ENCODE data around the gene CUBN. TPM values are rescaled to one million over a fixed set of nuclear protein-coding genes. Genes with fewer than 3 reads are reported as not detected.
"Not testable (repeated sequence)": the region's sequence is repeated elsewhere in the genome, so short reads cannot be mapped to it uniquely, and the experiment has no call there.

CUBN gene
- total and polyA plus RNA-seq, 7 donors, result 0.25 to 2.4 (median 1.1) TPM; not detected in 2

- no peak for DNase-seq
- H3K36me3 ChIP-seq, result no peaks in the 10 kb centered on the region
- peak overlapping the region in 3 of 4 donors; percentile 59 to 62 (median 62) for H3K27ac ChIP-seq
- intact Hi-C loops (cut with DNase I), result no loop called here
- no peaks in the 10 kb centered on the region for H3K27me3 ChIP-seq
- H3K4me3 ChIP-seq, result no peak overlapping the region
- peaks cover 0 to 9% (median 0%) of the 10 kb centered on the region in 4 donors for H3K4me1 ChIP-seq
- no peaks in the 10 kb centered on the region for H3K9me3 ChIP-seq
- TF ChIP-seq POLR2A (IDR thresholded peaks at IDR 0.05) (no peak), POLR2AphosphoS5 (IDR thresholded peaks at IDR 0.05) (no peak), EP300 (IDR thresholded peaks at IDR 0.05) (no peak)
- TF ChIP-seq, protein P1, sequence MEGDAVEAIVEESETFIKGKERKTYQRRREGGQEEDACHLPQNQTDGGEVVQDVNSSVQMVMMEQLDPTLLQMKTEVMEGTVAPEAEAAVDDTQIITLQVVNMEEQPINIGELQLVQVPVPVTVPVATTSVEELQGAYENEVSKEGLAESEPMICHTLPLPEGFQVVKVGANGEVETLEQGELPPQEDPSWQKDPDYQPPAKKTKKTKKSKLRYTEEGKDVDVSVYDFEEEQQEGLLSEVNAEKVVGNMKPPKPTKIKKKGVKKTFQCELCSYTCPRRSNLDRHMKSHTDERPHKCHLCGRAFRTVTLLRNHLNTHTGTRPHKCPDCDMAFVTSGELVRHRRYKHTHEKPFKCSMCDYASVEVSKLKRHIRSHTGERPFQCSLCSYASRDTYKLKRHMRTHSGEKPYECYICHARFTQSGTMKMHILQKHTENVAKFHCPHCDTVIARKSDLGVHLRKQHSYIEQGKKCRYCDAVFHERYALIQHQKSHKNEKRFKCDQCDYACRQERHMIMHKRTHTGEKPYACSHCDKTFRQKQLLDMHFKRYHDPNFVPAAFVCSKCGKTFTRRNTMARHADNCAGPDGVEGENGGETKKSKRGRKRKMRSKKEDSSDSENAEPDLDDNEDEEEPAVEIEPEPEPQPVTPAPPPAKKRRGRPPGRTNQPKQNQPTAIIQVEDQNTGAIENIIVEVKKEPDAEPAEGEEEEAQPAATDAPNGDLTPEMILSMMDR (IDR thresholded peaks at IDR 0.05), result no peak
- WGBS, 2 donors, result 77 to 82% methylated on average over 6 of the region's 6 CpGs
Measured at GRCh38 chr10:17022466-17022825, 107.2 kb downstream of the CUBN start.

GRCh38 chr10:17021656-17022465, 107.8 kb downstream of the CUBN start:
- intact Hi-C loops (cut with DNase I), result no loop called here
- H3K27ac ChIP-seq, result peak overlapping the region in 2 of 4 donors; percentile 59 to 62
- no peak for DNase-seq
- H3K4me3 ChIP-seq, result no peak overlapping the region
- H3K4me1 ChIP-seq, result peaks cover 0 to 9% (median 0%) of the 10 kb centered on the region in 4 donors
- no peaks in the 10 kb centered on the region for H3K36me3 ChIP-seq
- WGBS, 2 donors, result 87 to 90% methylated on average over 10 of the region's 10 CpGs
- TF ChIP-seq POLR2AphosphoS5 (IDR thresholded peaks at IDR 0.05) (no peak), POLR2A (IDR thresholded peaks at IDR 0.05) (no peak), EP300 (IDR thresholded peaks at IDR 0.05) (no peak)
- TF ChIP-seq, protein P1 (IDR thresholded peaks at IDR 0.05), result no peak
- no peaks in the 10 kb centered on the region for H3K9me3 ChIP-seq
- no peaks in the 10 kb centered on the region for H3K27me3 ChIP-seq

DNA sequence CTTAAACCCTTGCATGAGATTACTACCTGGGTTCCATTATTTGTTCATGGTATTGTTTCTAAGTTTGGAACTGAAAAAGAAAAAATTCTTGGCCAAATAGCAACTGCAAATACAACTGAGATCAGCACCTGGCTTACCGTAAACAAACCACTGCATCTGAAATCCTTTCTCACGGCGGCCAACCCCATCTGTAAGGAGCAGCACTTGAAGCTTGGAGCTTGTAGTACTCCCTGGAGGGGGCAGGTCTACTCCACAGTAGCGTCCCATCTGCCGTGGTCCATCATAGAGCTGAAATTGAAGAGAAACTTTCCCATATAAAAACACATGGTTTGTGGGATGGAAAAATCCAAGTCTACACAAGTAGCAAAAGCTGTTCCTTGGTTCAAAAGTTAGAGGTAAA, 109.9 kb downstream of the CUBN start:
- no peaks in the 10 kb centered on the region for H3K27me3 ChIP-seq
- WGBS, 2 donors, result 85 to 91% methylated on average over 5 of the region's 5 CpGs
- intact Hi-C loops (cut with DNase I), result no loop called here
- H3K36me3 ChIP-seq, result no peaks in the 10 kb centered on the region
- DNase-seq, result no peak
- H3K4me1 ChIP-seq, result peaks cover 0 to 9% (median 0%) of the 10 kb centered on the region in 4 donors
- H3K27ac ChIP-seq, result no peak overlapping the region
- TF ChIP-seq, protein P1 (IDR thresholded peaks at IDR 0.05), result no peak
- no peak for TF ChIP-seq POLR2A (IDR thresholded peaks at IDR 0.05)
- no peak for TF ChIP-seq EP300 (IDR thresholded peaks at IDR 0.05)
- TF ChIP-seq POLR2AphosphoS5 (IDR thresholded peaks at IDR 0.05), result no peak
- no peaks in the 10 kb centered on the region for H3K9me3 ChIP-seq
- H3K4me3 ChIP-seq, result no peak overlapping the region

DNA sequence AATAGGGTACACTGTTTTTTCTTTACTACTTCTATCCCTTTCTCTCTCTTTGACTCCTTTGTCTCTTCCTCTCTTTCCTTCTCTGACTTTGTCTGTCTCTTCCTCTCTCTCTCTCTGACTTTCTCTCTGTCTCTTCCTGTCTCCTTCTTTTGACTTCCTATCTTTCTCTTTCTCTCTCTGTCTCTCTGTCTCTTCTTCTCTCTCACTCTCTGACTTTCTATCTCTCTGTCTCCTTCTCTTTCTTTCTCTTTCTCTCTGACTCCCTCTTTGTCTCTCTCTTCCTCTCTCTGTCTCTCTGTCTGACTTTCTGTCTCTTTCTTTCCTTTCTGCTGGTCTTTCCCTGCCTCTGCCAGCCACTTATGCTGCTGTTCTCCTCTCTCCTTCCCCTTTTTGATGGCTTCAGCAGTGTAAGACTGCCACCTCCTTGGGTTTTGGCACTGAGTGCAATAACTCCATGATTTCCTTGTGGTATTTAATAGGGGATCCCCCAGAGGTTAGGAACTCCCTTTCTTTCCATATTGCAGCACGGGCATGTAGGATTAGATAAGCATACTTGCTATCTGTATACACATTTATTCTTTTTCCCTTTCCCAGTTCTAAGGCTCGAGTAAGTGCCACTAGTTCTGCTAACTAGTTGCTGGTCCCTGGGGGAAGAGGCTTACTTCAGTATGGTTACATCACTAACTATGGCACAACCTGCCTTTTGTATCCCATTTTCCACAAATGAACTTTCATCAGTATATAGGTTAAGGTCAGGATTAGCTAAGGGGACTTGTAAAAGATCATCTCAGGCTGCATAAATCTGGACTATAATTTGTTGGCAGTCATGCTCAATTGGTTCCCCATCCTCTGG, 116.3 kb downstream of the CUBN start:
- H3K27ac ChIP-seq; H3K36me3 ChIP-seq; intact Hi-C loops (cut with DNase I); H3K4me3 ChIP-seq; DNase-seq; H3K27me3 ChIP-seq; H3K9me3 ChIP-seq: not testable (repeated sequence)
- 42 to 48% methylated on average over 2 of the region's 2 CpGs for WGBS, 2 donors
- H3K4me1 ChIP-seq, result peaks cover 0 to 11% (median 5%) of the 10 kb centered on the region in 4 donors

DNA sequence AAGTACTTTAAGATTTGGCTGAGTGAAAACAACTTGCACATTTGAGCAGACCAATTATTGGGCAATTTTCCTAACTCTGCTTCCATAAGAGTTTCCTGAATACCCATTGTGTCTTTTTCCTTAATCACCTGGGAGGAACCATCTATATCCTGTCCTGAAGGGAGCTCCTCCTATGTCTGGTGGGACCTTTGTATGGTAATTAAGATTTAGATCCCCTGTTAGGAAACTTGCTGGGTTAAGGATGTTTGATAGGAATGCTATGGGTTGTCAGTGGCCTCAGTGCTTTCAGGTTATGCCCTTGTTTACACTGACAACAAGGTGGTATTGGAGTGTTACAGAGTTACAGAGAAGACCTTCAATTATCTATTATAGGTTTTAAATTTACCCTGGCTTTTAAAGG, 116.9 kb downstream of the CUBN start:
- H3K27ac ChIP-seq; H3K4me3 ChIP-seq; DNase-seq; H3K27me3 ChIP-seq; H3K36me3 ChIP-seq; H3K9me3 ChIP-seq; intact Hi-C loops (cut with DNase I): not testable (repeated sequence)
- peaks cover 0 to 11% (median 5%) of the 10 kb centered on the region in 4 donors for H3K4me1 ChIP-seq
